ENCODE data around the gene CPNE7. TPM values are rescaled to one million over a fixed set of nuclear protein-coding genes. Genes with fewer than 3 reads are reported as not detected.

CPNE7 gene
- total and polyA plus RNA-seq, 9 donors = 0.36 to 4.0 (median 0.92) TPM; not detected in 2

GRCh38 chr16:89531821-89532526 lies 43.6 kb upstream of the CPNE7 start:
- intact Hi-C loops (cut with DNase I) = no loop called here
- no peaks in the 10 kb centered on the region for H3K36me3 ChIP-seq

DNA sequence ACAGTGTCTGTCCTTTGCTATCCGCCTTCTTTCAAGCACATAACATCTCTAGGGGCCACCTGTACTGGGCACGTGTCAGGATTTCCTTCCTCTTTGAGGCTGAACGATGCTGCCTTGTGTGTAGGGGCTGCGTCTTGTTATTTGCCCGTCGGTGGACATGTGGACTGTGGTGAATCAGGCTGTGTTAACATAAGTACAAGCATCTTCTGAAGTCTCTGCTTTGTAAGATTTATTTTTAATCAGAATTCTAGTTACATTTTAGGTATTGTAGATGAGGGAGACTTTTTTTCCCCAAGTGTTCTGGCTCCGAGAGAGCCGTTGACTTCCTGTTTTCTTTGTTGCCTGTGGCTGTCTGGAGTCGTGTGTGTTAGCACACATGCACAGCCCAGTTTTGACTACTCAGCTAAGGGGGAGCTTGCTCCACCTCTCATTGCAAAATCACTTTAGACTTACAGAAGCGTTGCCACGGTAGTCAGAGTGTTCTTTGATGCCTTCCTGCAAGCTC lies 41.3 kb upstream of the CPNE7 start:
- Histone ChIP-seq H3K27ac (no peak overlapping the region), H3K36me3 (no peaks in the 10 kb centered on the region), H3K4me3 (no peak overlapping the region), H3K9me3 (no peaks in the 10 kb centered on the region), H3K27me3 (no peaks in the 10 kb centered on the region), H3K4me1 (ENCODE audit: insufficient read depth) (no peaks in the 10 kb centered on the region)
- WGBS, 3 donors = 61 to 71% (median 64%) methylated on average over 11 of the region's 11 CpGs
- no peak for DNase-seq
- intact Hi-C loops (cut with DNase I) = no loop called here
- TF ChIP-seq POLR2A (IDR thresholded peaks at IDR 0.05) = no peak
- TF ChIP-seq EP300 (IDR thresholded peaks at IDR 0.05) = no peak
- no peak for TF ChIP-seq CTCF (IDR thresholded peaks at IDR 0.05)

More at GRCh38 chr16:89531821-89532526, 43.6 kb upstream of the CPNE7 start:
- WGBS, 3 donors = 86 to 93% (median 89%) methylated on average over 31 of the region's 31 CpGs
- no peaks in the 10 kb centered on the region for H3K9me3 ChIP-seq
- H3K4me3 ChIP-seq = no peak overlapping the region
- no peak for TF ChIP-seq CTCF (IDR thresholded peaks at IDR 0.05)
- no peaks in the 10 kb centered on the region for H3K27me3 ChIP-seq
- no peak overlapping the region for H3K27ac ChIP-seq
- no peak for DNase-seq
- no peaks in the 10 kb centered on the region for H3K4me1 ChIP-seq (ENCODE audit: insufficient read depth)

- Histone ChIP-seq H3K4me1 (ENCODE audit: insufficient read depth) (no peaks in the 10 kb centered on the region), H3K4me3 (no peak overlapping the region), H3K27ac (no peak overlapping the region), H3K36me3 (no peaks in the 10 kb centered on the region), H3K27me3 (no peaks in the 10 kb centered on the region), H3K9me3 (no peaks in the 10 kb centered on the region)
- intact Hi-C loops (cut with DNase I) = no loop called here
- DNase-seq = no peak
- TF ChIP-seq EP300 (IDR thresholded peaks at IDR 0.05) (no peak), POLR2A (IDR thresholded peaks at IDR 0.05) (no peak), CTCF (IDR thresholded peaks at IDR 0.05) (no peak)
- WGBS, 3 donors = 93 to 94% (median 94%) methylated on average over 22 to 24 of the region's 24 CpGs
These were observed 39.2 kb upstream of the CPNE7 start for GRCh38 chr16:89536371-89536770.

- 81 to 84% (median 82%) methylated on average over 36 of the region's 36 CpGs for WGBS, 3 donors
- TF ChIP-seq EP300 (IDR thresholded peaks at IDR 0.05) = no peak
- TF ChIP-seq POLR2A (IDR thresholded peaks at IDR 0.05) = no peak
- no peak for TF ChIP-seq CTCF (IDR thresholded peaks at IDR 0.05)
- H3K27ac ChIP-seq = no peak overlapping the region
- intact Hi-C loops (cut with DNase I) = no loop called here
- DNase-seq = no peak
- H3K36me3 ChIP-seq = no peaks in the 10 kb centered on the region
- H3K4me3 ChIP-seq = no peak overlapping the region
- H3K9me3 ChIP-seq = no peaks in the 10 kb centered on the region
- H3K4me1 ChIP-seq (ENCODE audit: insufficient read depth) = no peaks in the 10 kb centered on the region
- H3K27me3 ChIP-seq = no peaks in the 10 kb centered on the region
These were observed 38.5 kb upstream of the CPNE7 start for GRCh38 chr16:89536886-89537548.
